ENCODE data around the gene C12orf76. TPM values are rescaled to one million over a fixed set of nuclear protein-coding genes. Genes with fewer than 3 reads are reported as not detected.
A peak's percentile ranks its signal among the peaks of the same experiment; 100 is the strongest.

The C12orf76 gene
- total and polyA plus RNA-seq, 2 of the 13 experiments (the other 11 are each of a cell fraction or from before 2014, with no cell fraction given), result 15.8 to 38.4 TPM

GRCh38 chr12:110079477-110080400 is 31.4 kb upstream of the C12orf76 start (continued):
- TF ChIP-seq, protein P1, sequence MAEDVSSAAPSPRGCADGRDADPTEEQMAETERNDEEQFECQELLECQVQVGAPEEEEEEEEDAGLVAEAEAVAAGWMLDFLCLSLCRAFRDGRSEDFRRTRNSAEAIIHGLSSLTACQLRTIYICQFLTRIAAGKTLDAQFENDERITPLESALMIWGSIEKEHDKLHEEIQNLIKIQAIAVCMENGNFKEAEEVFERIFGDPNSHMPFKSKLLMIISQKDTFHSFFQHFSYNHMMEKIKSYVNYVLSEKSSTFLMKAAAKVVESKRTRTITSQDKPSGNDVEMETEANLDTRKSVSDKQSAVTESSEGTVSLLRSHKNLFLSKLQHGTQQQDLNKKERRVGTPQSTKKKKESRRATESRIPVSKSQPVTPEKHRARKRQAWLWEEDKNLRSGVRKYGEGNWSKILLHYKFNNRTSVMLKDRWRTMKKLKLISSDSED (CRISPR knock-in tag; IDR thresholded peaks at IDR 0.05), result no peak
- TF ChIP-seq E2F1 (CRISPR knock-in tag; IDR thresholded peaks at IDR 0.05) (0 out of 2 replicates have a peak, but pooled peaks have one; percentile 49), ZHX1 (CRISPR knock-in tag; IDR thresholded peaks at IDR 0.05; ENCODE audit: low read depth) (0 out of 2 replicates have a peak, but pooled peaks have one; percentile 65), NFKB2 (CRISPR knock-in tag; IDR thresholded peaks at IDR 0.05; ENCODE audit: borderline replicate concordance) (no peak), FOXO1 (CRISPR knock-in tag; IDR thresholded peaks at IDR 0.05) (peak; percentile 54), TSC22D2 (CRISPR knock-in tag; IDR thresholded peaks at IDR 0.05; ENCODE audit: borderline replicate concordance) (no peak), SP1 (IDR thresholded peaks at IDR 0.05) (no peak), SP1 (CRISPR knock-in tag; IDR thresholded peaks at IDR 0.05) (peak; percentile 88), ZNF501 (CRISPR knock-in tag; IDR thresholded peaks at IDR 0.05) (peak; percentile 54; the same call in 1 of the 2 replicates), RAD51 (IDR thresholded peaks at IDR 0.05; ENCODE audit: borderline replicate concordance) (peak; percentile 45; the same call in 1 of the 2 replicates), MEIS2 (CRISPR knock-in tag; IDR thresholded peaks at IDR 0.05) (peak; percentile 52; the same call in 1 of the 2 replicates)
- TF ChIP-seq, protein P2, sequence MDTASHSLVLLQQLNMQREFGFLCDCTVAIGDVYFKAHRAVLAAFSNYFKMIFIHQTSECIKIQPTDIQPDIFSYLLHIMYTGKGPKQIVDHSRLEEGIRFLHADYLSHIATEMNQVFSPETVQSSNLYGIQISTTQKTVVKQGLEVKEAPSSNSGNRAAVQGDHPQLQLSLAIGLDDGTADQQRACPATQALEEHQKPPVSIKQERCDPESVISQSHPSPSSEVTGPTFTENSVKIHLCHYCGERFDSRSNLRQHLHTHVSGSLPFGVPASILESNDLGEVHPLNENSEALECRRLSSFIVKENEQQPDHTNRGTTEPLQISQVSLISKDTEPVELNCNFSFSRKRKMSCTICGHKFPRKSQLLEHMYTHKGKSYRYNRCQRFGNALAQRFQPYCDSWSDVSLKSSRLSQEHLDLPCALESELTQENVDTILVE (CRISPR knock-in tag; IDR thresholded peaks at IDR 0.05), result peak; percentile 49
- TF ChIP-seq, protein P3, sequence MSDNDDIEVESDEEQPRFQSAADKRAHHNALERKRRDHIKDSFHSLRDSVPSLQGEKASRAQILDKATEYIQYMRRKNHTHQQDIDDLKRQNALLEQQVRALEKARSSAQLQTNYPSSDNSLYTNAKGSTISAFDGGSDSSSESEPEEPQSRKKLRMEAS (IDR thresholded peaks at IDR 0.05), result peak; percentile 99
- TF ChIP-seq, protein P4, sequence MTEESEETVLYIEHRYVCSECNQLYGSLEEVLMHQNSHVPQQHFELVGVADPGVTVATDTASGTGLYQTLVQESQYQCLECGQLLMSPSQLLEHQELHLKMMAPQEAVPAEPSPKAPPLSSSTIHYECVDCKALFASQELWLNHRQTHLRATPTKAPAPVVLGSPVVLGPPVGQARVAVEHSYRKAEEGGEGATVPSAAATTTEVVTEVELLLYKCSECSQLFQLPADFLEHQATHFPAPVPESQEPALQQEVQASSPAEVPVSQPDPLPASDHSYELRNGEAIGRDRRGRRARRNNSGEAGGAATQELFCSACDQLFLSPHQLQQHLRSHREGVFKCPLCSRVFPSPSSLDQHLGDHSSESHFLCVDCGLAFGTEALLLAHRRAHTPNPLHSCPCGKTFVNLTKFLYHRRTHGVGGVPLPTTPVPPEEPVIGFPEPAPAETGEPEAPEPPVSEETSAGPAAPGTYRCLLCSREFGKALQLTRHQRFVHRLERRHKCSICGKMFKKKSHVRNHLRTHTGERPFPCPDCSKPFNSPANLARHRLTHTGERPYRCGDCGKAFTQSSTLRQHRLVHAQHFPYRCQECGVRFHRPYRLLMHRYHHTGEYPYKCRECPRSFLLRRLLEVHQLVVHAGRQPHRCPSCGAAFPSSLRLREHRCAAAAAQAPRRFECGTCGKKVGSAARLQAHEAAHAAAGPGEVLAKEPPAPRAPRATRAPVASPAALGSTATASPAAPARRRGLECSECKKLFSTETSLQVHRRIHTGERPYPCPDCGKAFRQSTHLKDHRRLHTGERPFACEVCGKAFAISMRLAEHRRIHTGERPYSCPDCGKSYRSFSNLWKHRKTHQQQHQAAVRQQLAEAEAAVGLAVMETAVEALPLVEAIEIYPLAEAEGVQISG (CRISPR knock-in tag; IDR thresholded peaks at IDR 0.05), result peak; percentile 73
- TF ChIP-seq, protein P5, sequence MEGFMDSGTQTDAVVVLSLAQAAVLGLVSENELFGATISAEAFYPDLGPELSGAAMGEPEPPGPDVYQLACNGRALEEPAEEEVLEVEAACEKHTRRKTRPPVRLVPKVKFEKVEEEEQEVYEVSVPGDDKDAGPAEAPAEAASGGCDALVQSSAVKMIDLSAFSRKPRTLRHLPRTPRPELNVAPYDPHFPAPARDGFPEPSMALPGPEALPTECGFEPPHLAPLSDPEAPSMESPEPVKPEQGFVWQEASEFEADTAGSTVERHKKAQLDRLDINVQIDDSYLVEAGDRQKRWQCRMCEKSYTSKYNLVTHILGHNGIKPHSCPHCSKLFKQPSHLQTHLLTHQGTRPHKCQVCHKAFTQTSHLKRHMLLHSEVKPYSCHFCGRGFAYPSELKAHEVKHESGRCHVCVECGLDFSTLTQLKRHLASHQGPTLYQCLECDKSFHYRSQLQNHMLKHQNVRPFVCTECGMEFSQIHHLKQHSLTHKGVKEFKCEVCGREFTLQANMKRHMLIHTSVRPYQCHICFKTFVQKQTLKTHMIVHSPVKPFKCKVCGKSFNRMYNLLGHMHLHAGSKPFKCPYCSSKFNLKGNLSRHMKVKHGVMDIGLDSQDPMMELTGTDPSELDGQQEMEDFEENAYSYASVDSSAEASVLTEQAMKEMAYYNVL (CRISPR knock-in tag; IDR thresholded peaks at IDR 0.05; ENCODE audit: borderline replicate concordance), result peak; percentile 77

All from HepG2 (cell line).